Astrocyte (in vitro differentiated cells and primary cell): ENCODE data around the gene PGRMC2.

Source experiments
- EZH2 ChIP-seq: IDR thresholded peaks from 2 replicates; pipeline ENCODE4 v1.6.1; 2012; ENCODE audit warnings: mild to moderate bottlenecking, low read length, inconsistent platforms; ENCODE audit not compliant: insufficient read depth
- TF ChIP-seq, protein P1 (sequence below): IDR thresholded peaks from 2 replicates; pipeline ENCODE4 v1.5.1; 2011; ENCODE audit warnings: low read depth, mild to moderate bottlenecking, inconsistent platforms, low read length, moderate library complexity; ENCODE audit not compliant: insufficient read depth

DNA sequence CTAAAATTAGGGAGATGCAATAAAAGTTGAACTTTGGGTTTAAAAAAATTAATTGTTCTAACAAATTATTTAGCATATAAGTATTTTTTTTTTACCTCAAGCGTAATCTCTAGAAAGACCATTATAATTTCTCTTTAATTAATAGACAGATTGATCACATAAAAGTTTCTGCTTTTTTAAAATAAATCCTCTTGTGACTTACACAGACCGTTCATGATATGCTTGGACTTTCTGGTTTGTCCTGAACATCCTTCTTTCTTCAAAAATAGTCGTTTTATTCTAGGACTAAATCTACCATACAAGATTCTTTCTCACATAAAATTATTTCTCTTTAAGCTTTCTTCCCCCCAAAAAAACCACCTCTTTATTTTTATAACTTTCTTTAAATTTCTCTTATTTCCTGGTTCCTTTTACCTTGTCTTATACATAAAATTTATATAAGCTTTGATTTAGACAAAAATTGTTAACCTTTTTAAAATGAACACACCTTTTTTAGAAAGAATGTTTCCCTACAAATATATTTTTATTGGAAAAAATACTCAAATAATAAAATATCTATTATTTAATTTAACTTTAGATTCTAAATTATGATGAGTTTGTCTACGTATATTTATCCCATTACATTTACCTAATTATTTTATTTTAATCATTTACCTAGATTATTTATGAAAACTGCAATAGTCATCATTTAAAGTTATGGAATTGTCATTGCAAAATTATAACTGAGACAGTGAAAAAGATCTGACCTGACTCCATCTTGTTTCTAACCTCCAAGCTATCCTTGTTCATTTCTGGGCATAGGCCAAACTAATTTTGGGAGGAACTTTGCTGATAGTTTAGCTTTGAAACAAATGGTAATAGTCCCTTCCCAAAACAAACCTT is 37.6 kb downstream of the PGRMC2 start:
- TF ChIP-seq, protein P1, sequence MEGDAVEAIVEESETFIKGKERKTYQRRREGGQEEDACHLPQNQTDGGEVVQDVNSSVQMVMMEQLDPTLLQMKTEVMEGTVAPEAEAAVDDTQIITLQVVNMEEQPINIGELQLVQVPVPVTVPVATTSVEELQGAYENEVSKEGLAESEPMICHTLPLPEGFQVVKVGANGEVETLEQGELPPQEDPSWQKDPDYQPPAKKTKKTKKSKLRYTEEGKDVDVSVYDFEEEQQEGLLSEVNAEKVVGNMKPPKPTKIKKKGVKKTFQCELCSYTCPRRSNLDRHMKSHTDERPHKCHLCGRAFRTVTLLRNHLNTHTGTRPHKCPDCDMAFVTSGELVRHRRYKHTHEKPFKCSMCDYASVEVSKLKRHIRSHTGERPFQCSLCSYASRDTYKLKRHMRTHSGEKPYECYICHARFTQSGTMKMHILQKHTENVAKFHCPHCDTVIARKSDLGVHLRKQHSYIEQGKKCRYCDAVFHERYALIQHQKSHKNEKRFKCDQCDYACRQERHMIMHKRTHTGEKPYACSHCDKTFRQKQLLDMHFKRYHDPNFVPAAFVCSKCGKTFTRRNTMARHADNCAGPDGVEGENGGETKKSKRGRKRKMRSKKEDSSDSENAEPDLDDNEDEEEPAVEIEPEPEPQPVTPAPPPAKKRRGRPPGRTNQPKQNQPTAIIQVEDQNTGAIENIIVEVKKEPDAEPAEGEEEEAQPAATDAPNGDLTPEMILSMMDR, result no peak
- no peak for TF ChIP-seq EZH2
